Psoas muscle (tissue), 8 donors: Measurements from ENCODE around the gene ZNF329. TPM values are rescaled to one million over a fixed set of nuclear protein-coding genes. Genes with fewer than 3 reads are reported as not detected.
A peak's percentile ranks its signal among the peaks of the same experiment; 100 is the strongest.

Experiments used
- ATAC-seq, 4 donors: fragments of 200-7000 bp; cut with Tn5 transposase; one replicate each; pipeline ENCODE4 v1.9.1; 2020; ENCODE audit warnings: moderate library complexity in 3 of 4, mild to moderate bottlenecking in 2 of 4
- DNase-seq, 2 donors: peaks; one replicate each; pipeline ENCODE4 v3.0.0-alpha.2; 2020
- H3K27ac ChIP-seq: fragments of 200-600 bp; one replicate; pipeline ENCODE4 v1.8.0; 2022
- H3K27me3 ChIP-seq, 3 donors: fragments of 200-600 bp in 1 of 3; one replicate each; pipeline versions ENCODE4 v1.6.1 to v1.8.0; 2013 to 2022; ENCODE audit warnings: low read length in 2 of 3, mild to moderate bottlenecking in 2 of 3, moderate library complexity in 1 of 3; ENCODE audit not compliant: insufficient read depth in 3 of 3
- H3K36me3 ChIP-seq, 2 donors: fragments of 200-600 bp in 1 of 2; one replicate each; pipeline versions ENCODE4 v1.6.1 to v1.8.0; 2013 to 2022; ENCODE audit warnings: low read depth in 1 of 2, mild to moderate bottlenecking in 1 of 2, moderate library complexity in 1 of 2; ENCODE audit not compliant: insufficient read depth in 1 of 2
- H3K4me1 ChIP-seq: fragments of 200-600 bp; one replicate; pipeline ENCODE4 v1.8.0; 2022
- H3K4me3 ChIP-seq: fragments of 200-600 bp; one replicate; pipeline ENCODE4 v1.8.0; 2022; ENCODE audit warnings: mild to moderate bottlenecking
- H3K9me3 ChIP-seq: fragments of 200-600 bp; one replicate; pipeline ENCODE4 v1.8.0; 2022
- WGBS, 3 donors: extraction: QIAGEN DNeasy Blood & Tissue Kit; methylation state at CpG; one replicate each; pipeline versions ENCODE4 v1.1.6 to v1.1.7; 2013; 5-methylcytosine and 5-hydroxymethylcytosine counted together
- intact Hi-C, 2 donors: fragments of 100-400 bp; cut with DNase I; formaldehyde crosslinking; loops; one replicate each; pipeline versions ENCODE4 v1.11.0 to v1.14.2; 2022
- long read RNA-seq, 2 donors: library from polyadenylated mRNA; unstranded; transcript quantifications; one replicate each; pipeline ENCODE4 v2.0.0, GENCODE V29; 2021
- polyA plus RNA-seq, 3 donors: library from polyadenylated mRNA; stranded (reverse); fragments of 200-250 nt; gene quantifications; one replicate each; pipeline ENCODE4 v1.2.3, GENCODE V29; 2013
- total RNA-seq, 4 donors: library from RNA; stranded (reverse); fragmentation: NEBNext Ultra II Directional in 2 of 4; extraction: Animal tissue kit (Norgen Biotek cat#: 25700) in 2 of 4; gene quantifications; one replicate each; pipeline versions ENCODE4 v1.2.1 to v1.2.4, GENCODE V29; 2021 to 2023
- TF ChIP-seq, protein P1 (sequence below): fragments of 200-600 bp; IDR thresholded peaks from one replicate; pipeline ENCODE4 v1.8.0; 2022; ENCODE audit warnings: antibody characterized with exemption
- donor health status: healthy with polysubstance abuse.
- donor health status: DM: no; HTN: no; CAD: no; lungs with moderate emphysema.
- donor health status: Bipolar disorder and iron deficiency.
- donor health status: healthy.
- donor health status: DM: yes; HTN: yes; CAD: no.
- donor health status: DM: no; HTN: no; CAD: no.
- donor health status: DM: no; HTN: no; CAD: no.
- donor health status: DM: yes; HTN: yes; CAD: no.

Gene ZNF329
- total RNA-seq = 1 to 10 TPM; 1.4 to 5.7 (median 1.9) TPM
- polyA plus RNA-seq = 1 to 10 TPM in 2 of 3 donors, under 1 TPM in 1; 0.79 to 3.5 (median 1.9) TPM
- long read RNA-seq, donor 1, partial matches to known transcripts = 0 of 2 reads
- long read RNA-seq, donor 1, other reads (novel, unspliced or antisense) = 2 of 2 reads
- long read RNA-seq, donor 2, partial matches to known transcripts = 0 of 3 reads
- long read RNA-seq, donor 2, other reads (novel, unspliced or antisense) = 3 of 3 reads

GRCh38 chr19:58150328-58150921, at the start of gene ZNF329:
ZNF329 (minus strand) TSS chr19:58150789; CDS start chr19:58129503, 21,286 bp downstream.
- DNase-seq (peak; percentile 84 to 89), ATAC-seq (peak in 3 of 4 donors; percentile 46 to 68 (median 60))
- peaks cover 0 to 9% (median 0%) of the 10 kb centered on the region in 3 donors for H3K27me3 ChIP-seq
- intact Hi-C loops = loop anchor here (5.0 to 10.0 kb wide), 3 partner anchors 128 to 416 kb away; partner anchors contain the start of gene ZNF776 (in 1 of the 2)
- peaks cover 4% of the 10 kb centered on the region for H3K4me1 ChIP-seq
- peaks cover 37% of the 10 kb centered on the region for H3K9me3 ChIP-seq
- peak within 1 kb of the TSS; percentile 66 for H3K27ac ChIP-seq
- H3K4me3 ChIP-seq = peak within 1 kb of the TSS; percentile 79
- H3K36me3 ChIP-seq = no peaks in the 10 kb centered on the region
- TF ChIP-seq, protein P1, sequence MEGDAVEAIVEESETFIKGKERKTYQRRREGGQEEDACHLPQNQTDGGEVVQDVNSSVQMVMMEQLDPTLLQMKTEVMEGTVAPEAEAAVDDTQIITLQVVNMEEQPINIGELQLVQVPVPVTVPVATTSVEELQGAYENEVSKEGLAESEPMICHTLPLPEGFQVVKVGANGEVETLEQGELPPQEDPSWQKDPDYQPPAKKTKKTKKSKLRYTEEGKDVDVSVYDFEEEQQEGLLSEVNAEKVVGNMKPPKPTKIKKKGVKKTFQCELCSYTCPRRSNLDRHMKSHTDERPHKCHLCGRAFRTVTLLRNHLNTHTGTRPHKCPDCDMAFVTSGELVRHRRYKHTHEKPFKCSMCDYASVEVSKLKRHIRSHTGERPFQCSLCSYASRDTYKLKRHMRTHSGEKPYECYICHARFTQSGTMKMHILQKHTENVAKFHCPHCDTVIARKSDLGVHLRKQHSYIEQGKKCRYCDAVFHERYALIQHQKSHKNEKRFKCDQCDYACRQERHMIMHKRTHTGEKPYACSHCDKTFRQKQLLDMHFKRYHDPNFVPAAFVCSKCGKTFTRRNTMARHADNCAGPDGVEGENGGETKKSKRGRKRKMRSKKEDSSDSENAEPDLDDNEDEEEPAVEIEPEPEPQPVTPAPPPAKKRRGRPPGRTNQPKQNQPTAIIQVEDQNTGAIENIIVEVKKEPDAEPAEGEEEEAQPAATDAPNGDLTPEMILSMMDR = no peak
- WGBS, 3 donors = 0% methylated on average over 59 to 62 of the region's 62 CpGs

DNA sequence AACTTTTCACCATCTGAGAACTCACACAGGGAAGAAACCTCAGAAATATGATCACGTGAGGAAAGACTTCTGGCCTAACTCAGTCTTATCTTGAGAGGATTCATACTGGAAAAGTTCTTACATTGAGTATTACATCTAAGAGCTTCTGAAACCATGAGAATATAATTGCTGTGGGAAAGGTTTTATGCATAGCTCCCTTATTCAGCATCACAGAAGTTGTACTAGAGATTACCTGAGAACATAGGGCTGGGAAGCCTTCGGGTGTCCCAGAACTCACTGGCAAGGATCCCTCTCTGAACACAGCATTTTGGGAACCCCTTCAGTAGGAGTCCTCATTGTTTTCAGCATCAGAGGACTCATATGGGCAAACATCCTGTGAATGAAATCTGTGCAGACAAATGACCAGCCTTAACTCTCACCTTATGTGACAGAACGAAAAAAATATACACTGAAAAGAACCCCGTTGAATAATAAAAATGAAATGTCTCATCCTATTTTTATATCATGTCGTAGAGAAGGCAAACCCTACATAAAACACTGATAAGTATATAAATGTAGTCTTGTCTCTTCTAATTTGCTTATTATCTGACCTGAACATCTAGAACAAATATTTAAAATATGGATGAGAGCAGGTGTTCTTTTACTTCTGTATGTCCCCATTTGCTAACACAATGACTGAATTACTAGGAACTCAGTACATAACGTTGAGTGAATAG, 46.5 kb upstream of the ZNF329 start:
- TF ChIP-seq, protein P1 = no peak
- peaks cover 46 to 68% of the 10 kb centered on the region in 2 donors for H3K36me3 ChIP-seq
- no peak overlapping the region for H3K4me3 ChIP-seq
- DNase-seq = no peak
- intact Hi-C loops = no loop called here
- no peaks in the 10 kb centered on the region for H3K4me1 ChIP-seq
- 71 to 80% (median 78%) methylated on average over 6 of the region's 6 CpGs for WGBS, 3 donors
- ATAC-seq = no peak
- H3K27ac ChIP-seq = no peak overlapping the region
- H3K9me3 ChIP-seq = peaks cover 99% of the 10 kb centered on the region
- no peaks in the 10 kb centered on the region for H3K27me3 ChIP-seq

- intact Hi-C loops = no loop called here
- Histone ChIP-seq H3K9me3 (peaks cover 89% of the 10 kb centered on the region), H3K36me3 (peaks cover 21 to 38% of the 10 kb centered on the region in 2 donors), H3K27me3 (no peaks in the 10 kb centered on the region), H3K4me1 (peaks cover 3% of the 10 kb centered on the region), H3K27ac (peak overlapping the region; percentile 98), H3K4me3 (peak overlapping the region; percentile 98)
- ATAC-seq (no peak), DNase-seq (no peak)
- WGBS, 3 donors = 19 to 23% (median 21%) methylated on average over 13 of the region's 13 CpGs
- TF ChIP-seq, protein P1 = no peak
These were observed 33.2 kb upstream of the ZNF329 start for GRCh38 chr19:58183817-58184215.

DNA sequence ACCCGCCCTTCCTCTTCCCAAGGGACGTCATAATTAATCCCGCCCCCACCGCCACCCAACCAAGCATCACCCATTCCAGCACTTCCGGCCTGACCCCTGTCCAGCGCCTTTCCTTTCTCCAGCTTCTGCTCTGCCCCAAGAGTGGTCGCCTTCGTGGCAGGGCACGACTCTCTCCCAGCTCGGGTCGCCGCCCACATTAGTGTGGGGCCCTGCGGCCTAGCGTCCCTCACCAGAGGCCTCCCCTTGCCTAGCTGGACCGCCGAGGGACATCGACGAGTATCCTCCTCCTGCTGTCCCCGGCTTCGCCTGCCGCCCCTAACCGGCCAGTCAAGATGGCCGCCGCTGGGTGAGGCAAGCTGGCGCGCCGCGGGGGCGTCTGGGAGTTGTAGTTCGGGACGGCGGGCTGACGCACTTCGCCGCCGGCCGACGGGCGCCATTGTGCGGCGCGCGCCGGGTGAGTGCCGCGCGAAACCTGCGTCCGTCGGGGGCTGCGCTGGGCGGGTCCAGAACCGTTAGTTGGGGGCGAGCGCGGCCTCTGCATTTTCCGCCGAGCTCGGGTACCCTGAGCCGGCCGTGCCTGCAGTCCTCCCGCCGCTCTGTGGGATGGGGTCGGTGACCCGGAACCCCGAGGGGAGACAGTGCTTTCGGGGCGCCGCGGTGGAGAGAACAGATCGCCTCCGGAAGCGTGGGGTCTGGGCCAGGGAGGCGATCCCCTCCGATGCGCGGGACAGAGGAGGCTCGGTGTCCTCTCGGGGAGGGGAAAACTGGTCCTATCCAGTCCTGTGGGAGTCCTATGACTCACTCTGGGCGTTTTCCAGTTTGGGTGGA, 32.6 kb upstream of the ZNF329 start, which contains the start of gene ZNF274:
Gene ZNF274, plus strand, starts transcription at position 73 of the 828 bp plus-strand sequence. CDS start 905 bp downstream, outside the sequence.
- Histone ChIP-seq H3K36me3 (peaks cover 22 to 33% of the 10 kb centered on the region in 2 donors), H3K9me3 (peaks cover 91% of the 10 kb centered on the region), H3K4me3 (peak within 1 kb of the TSS; percentile 98), H3K27me3 (no peaks in the 10 kb centered on the region), H3K4me1 (peaks cover 3% of the 10 kb centered on the region), H3K27ac (peak within 1 kb of the TSS; percentile 98)
- 0 to 1% (median 1%) methylated on average over 76 to 80 of the region's 80 CpGs for WGBS, 3 donors
- intact Hi-C loops = no loop called here
- peak; percentile 94 to 97 for DNase-seq
- TF ChIP-seq, protein P1 = no peak
- ATAC-seq = peak; percentile 95 to 98 (median 96)
